ENCODE measurements around the gene AIFM3. TPM values are rescaled to one million over a fixed set of nuclear protein-coding genes. Genes with fewer than 3 reads are reported as not detected.

Gene AIFM3
- total and polyA plus RNA-seq, 2 of the 13 experiments (the other 11 are each of a cell fraction or from before 2014, with no cell fraction given) = 9.0 to 15.3 TPM

DNA sequence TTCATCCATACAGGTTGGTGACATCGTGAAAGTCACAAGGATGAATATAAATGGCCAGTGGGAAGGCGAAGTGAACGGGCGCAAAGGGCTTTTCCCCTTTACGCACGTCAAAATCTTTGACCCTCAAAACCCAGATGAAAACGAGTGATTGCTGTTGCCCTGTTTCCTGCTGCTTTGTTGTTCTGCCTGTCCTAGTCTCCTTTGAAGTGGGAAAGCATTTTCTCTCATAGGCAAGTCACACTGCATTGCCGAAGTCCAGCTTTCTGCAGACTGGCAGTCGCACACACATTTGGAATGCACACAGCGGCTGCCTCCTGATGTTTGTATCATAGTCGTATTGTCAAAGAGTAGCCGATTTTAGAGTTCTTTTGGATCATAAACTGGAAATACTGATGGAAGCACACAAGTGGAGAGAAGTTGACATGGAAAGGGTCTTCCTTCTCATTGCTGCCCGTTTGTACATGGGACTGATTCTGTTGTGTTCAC, 17.3 kb upstream of the AIFM3 start (continued):
- TF ChIP-seq RARG (CRISPR knock-in tag; IDR thresholded peaks at IDR 0.05; ENCODE audit: low read depth) (no peak), ZNF512 (CRISPR knock-in tag; IDR thresholded peaks at IDR 0.05) (no peak), AGO2 (optimal IDR thresholded peaks at IDR 0.05; ENCODE audit: low read depth, low read length) (no peak), ELF1 (CRISPR knock-in tag; IDR thresholded peaks at IDR 0.05) (peak; percentile 22; the same call in 1 of the 2 replicates), PAX8 (CRISPR knock-in tag; IDR thresholded peaks at IDR 0.05; ENCODE audit: borderline replicate concordance) (no peak), SIN3B (IDR thresholded peaks at IDR 0.05; ENCODE audit: low read length) (no peak), HCFC1 (IDR thresholded peaks at IDR 0.05; ENCODE audit: low read depth, low read length) (no peak), PHF20 (CRISPR knock-in tag; IDR thresholded peaks at IDR 0.05) (no peak), SRY (CRISPR knock-in tag; IDR thresholded peaks at IDR 0.05) (no peak)
- TF ChIP-seq, protein P1, sequence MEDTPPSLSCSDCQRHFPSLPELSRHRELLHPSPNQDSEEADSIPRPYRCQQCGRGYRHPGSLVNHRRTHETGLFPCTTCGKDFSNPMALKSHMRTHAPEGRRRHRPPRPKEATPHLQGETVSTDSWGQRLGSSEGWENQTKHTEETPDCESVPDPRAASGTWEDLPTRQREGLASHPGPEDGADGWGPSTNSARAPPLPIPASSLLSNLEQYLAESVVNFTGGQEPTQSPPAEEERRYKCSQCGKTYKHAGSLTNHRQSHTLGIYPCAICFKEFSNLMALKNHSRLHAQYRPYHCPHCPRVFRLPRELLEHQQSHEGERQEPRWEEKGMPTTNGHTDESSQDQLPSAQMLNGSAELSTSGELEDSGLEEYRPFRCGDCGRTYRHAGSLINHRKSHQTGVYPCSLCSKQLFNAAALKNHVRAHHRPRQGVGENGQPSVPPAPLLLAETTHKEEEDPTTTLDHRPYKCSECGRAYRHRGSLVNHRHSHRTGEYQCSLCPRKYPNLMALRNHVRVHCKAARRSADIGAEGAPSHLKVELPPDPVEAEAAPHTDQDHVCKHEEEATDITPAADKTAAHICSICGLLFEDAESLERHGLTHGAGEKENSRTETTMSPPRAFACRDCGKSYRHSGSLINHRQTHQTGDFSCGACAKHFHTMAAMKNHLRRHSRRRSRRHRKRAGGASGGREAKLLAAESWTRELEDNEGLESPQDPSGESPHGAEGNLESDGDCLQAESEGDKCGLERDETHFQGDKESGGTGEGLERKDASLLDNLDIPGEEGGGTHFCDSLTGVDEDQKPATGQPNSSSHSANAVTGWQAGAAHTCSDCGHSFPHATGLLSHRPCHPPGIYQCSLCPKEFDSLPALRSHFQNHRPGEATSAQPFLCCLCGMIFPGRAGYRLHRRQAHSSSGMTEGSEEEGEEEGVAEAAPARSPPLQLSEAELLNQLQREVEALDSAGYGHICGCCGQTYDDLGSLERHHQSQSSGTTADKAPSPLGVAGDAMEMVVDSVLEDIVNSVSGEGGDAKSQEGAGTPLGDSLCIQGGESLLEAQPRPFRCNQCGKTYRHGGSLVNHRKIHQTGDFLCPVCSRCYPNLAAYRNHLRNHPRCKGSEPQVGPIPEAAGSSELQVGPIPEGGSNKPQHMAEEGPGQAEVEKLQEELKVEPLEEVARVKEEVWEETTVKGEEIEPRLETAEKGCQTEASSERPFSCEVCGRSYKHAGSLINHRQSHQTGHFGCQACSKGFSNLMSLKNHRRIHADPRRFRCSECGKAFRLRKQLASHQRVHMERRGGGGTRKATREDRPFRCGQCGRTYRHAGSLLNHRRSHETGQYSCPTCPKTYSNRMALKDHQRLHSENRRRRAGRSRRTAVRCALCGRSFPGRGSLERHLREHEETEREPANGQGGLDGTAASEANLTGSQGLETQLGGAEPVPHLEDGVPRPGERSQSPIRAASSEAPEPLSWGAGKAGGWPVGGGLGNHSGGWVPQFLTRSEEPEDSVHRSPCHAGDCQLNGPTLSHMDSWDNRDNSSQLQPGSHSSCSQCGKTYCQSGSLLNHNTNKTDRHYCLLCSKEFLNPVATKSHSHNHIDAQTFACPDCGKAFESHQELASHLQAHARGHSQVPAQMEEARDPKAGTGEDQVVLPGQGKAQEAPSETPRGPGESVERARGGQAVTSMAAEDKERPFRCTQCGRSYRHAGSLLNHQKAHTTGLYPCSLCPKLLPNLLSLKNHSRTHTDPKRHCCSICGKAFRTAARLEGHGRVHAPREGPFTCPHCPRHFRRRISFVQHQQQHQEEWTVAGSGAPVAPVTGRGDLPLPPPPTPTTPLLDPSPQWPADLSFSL (CRISPR knock-in tag; IDR thresholded peaks at IDR 0.05) = peak; percentile 82
- TF ChIP-seq, protein P2, sequence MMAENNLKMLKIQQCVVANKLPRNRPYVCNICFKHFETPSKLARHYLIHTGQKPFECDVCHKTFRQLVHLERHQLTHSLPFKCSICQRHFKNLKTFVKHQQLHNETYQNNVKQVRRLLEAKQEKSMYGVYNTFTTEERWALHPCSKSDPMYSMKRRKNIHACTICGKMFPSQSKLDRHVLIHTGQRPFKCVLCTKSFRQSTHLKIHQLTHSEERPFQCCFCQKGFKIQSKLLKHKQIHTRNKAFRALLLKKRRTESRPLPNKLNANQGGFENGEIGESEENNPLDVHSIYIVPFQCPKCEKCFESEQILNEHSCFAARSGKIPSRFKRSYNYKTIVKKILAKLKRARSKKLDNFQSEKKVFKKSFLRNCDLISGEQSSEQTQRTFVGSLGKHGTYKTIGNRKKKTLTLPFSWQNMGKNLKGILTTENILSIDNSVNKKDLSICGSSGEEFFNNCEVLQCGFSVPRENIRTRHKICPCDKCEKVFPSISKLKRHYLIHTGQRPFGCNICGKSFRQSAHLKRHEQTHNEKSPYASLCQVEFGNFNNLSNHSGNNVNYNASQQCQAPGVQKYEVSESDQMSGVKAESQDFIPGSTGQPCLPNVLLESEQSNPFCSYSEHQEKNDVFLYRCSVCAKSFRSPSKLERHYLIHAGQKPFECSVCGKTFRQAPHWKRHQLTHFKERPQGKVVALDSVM (CRISPR knock-in tag; IDR thresholded peaks at IDR 0.05) = no peak
- TF ChIP-seq, protein P3, sequence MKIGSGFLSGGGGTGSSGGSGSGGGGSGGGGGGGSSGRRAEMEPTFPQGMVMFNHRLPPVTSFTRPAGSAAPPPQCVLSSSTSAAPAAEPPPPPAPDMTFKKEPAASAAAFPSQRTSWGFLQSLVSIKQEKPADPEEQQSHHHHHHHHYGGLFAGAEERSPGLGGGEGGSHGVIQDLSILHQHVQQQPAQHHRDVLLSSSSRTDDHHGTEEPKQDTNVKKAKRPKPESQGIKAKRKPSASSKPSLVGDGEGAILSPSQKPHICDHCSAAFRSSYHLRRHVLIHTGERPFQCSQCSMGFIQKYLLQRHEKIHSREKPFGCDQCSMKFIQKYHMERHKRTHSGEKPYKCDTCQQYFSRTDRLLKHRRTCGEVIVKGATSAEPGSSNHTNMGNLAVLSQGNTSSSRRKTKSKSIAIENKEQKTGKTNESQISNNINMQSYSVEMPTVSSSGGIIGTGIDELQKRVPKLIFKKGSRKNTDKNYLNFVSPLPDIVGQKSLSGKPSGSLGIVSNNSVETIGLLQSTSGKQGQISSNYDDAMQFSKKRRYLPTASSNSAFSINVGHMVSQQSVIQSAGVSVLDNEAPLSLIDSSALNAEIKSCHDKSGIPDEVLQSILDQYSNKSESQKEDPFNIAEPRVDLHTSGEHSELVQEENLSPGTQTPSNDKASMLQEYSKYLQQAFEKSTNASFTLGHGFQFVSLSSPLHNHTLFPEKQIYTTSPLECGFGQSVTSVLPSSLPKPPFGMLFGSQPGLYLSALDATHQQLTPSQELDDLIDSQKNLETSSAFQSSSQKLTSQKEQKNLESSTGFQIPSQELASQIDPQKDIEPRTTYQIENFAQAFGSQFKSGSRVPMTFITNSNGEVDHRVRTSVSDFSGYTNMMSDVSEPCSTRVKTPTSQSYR (CRISPR knock-in tag; IDR thresholded peaks at IDR 0.05; ENCODE audit: borderline replicate concordance) = no peak; the same call in 1 of the 2 replicates
- TF ChIP-seq, protein P4, sequence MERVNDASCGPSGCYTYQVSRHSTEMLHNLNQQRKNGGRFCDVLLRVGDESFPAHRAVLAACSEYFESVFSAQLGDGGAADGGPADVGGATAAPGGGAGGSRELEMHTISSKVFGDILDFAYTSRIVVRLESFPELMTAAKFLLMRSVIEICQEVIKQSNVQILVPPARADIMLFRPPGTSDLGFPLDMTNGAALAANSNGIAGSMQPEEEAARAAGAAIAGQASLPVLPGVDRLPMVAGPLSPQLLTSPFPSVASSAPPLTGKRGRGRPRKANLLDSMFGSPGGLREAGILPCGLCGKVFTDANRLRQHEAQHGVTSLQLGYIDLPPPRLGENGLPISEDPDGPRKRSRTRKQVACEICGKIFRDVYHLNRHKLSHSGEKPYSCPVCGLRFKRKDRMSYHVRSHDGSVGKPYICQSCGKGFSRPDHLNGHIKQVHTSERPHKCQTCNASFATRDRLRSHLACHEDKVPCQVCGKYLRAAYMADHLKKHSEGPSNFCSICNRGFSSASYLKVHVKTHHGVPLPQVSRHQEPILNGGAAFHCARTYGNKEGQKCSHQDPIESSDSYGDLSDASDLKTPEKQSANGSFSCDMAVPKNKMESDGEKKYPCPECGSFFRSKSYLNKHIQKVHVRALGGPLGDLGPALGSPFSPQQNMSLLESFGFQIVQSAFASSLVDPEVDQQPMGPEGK (CRISPR knock-in tag; IDR thresholded peaks at IDR 0.05) = peak; percentile 20; the same call in 1 of the 2 replicates
